B cell (primary cell): Measurements from ENCODE around the gene TRAF3. TPM values are rescaled to one million over a fixed set of nuclear protein-coding genes. Genes with fewer than 3 reads are reported as not detected.

Source experiments
- ATAC-seq: fragments of 200-7000 bp; cut with Tn5 transposase; one replicate; pipeline ENCODE4 v1.10.0; 2021; ENCODE audit warnings: low read depth, mild to moderate bottlenecking, moderate number of reproducible peaks, moderate library complexity
- CTCF ChIA-PET: fragments of 350-600 bp; sonication (Branson Sonifier 250); formaldehyde crosslinking; loops from one replicate; lab custom pipeline; 2021; ENCODE audit warnings: antibody characterized with exemption, inconsistent platforms; lab: Charles Lee
- POLR2A ChIA-PET: fragments of 350-600 bp; sonication (Branson Sonifier 250); formaldehyde crosslinking; loops from one replicate; lab custom pipeline; 2021; ENCODE audit warnings: antibody characterized with exemption; lab: Charles Lee
- DNase-seq: peaks from one replicate; pipeline ENCODE4 v3.0.0; 2013
- H2AFZ ChIP-seq: 2 replicates; pipeline ENCODE4 v1.6.1; 2012; ENCODE audit warnings: mild to moderate bottlenecking, low read depth, low read length; ENCODE audit not compliant: insufficient read depth, poor library complexity, severe bottlenecking
- H3K27ac ChIP-seq, 2 donors: 1 replicate in 1 of 2; 2 replicates in 1 of 2; pipeline ENCODE4 v1.5.1; 2012 to 2013; ENCODE audit warnings: low read length in 2 of 2, mild to moderate bottlenecking in 2 of 2, moderate library complexity in 1 of 2
- H3K27me3 ChIP-seq, 4 experiments: fragments of 200-600 bp in 1 of 4; sonication (generic) in 1 of 4; replicated peaks in 1 of 4; 1 replicate in 2 of 4; 2 replicates in 2 of 4; pipeline versions ENCODE4 v1.6.1 to v1.7.0; 2013 to 2016; ENCODE audit warnings: low read length in 3 of 4, mild to moderate bottlenecking in 2 of 4, mixed read lengths in 1 of 4, moderate library complexity in 1 of 4; ENCODE audit not compliant: insufficient read depth in 4 of 4, control insufficient read depth in 3 of 4; ENCODE audit errors: control extremely low read depth in 1 of 4
- H3K36me3 ChIP-seq, 2 experiments: replicated peaks in 1 of 2; 1 replicate in 1 of 2; 2 replicates in 1 of 2; pipeline versions ENCODE4 v1.6.1 to v1.7.1; 2013; ENCODE audit warnings: low read length in 1 of 2; ENCODE audit not compliant: insufficient read depth in 2 of 2, control insufficient read depth in 1 of 2; ENCODE audit errors: control extremely low read depth in 1 of 2, extremely low read depth in 1 of 2
- H3K4me1 ChIP-seq, 2 donors: fragments of 200-600 bp in 1 of 2; sonication (generic) in 1 of 2; 1 replicate in 1 of 2; 2 replicates in 1 of 2; pipeline versions ENCODE4 v1.5.1 to v1.6.1; 2013 to 2017; ENCODE audit warnings: low read length in 2 of 2; ENCODE audit not compliant: control insufficient read depth in 2 of 2, insufficient read depth in 2 of 2
- H3K4me2 ChIP-seq: replicated peaks from 2 replicates; pipeline ENCODE3; 2012; ENCODE audit warnings: mild to moderate bottlenecking, low read depth, low read length; ENCODE audit not compliant: poor library complexity, severe bottlenecking
- H3K4me3 ChIP-seq, 5 experiments: fragments of 200-600 bp in 1 of 5; sonication (generic) in 1 of 5; 1 replicate in 3 of 5; 2 replicates in 2 of 5; pipeline versions ENCODE4 v1.5.1 to v1.7.0; 2011 to 2016; ENCODE audit warnings: low read length in 4 of 5, mild to moderate bottlenecking in 4 of 5, low read depth in 2 of 5, control low read depth in 1 of 5, moderate library complexity in 1 of 5; ENCODE audit not compliant: insufficient read depth in 1 of 5; ENCODE audit errors: control extremely low read depth in 1 of 5, extremely low read depth in 1 of 5
- H3K79me2 ChIP-seq: fragments of 200-600 bp; sonication (generic); one replicate; pipeline ENCODE4 v1.6.0; 2016; ENCODE audit warnings: low read length; ENCODE audit not compliant: control insufficient read depth, insufficient read depth
- H3K9ac ChIP-seq: fragments of 200-600 bp; sonication (generic); 2 replicates; pipeline ENCODE4 v1.6.1; 2017; ENCODE audit warnings: mild to moderate bottlenecking, low read length, moderate library complexity
- H3K9me3 ChIP-seq, 3 donors: one replicate each; pipeline versions ENCODE4 v1.6.1 to v1.7.1; 2013; ENCODE audit warnings: low read length in 2 of 3; ENCODE audit not compliant: control insufficient read depth in 2 of 3, insufficient read depth in 1 of 3; ENCODE audit errors: control extremely low read depth in 1 of 3
- H4K20me1 ChIP-seq: 2 replicates; pipeline ENCODE4 v1.6.0; 2012; ENCODE audit warnings: mild to moderate bottlenecking, low read length; ENCODE audit not compliant: insufficient read depth, control insufficient read depth, poor library complexity, severe bottlenecking
- H3K27ac Mint-ChIP-seq: one replicate; pipeline ENCODE4 v1.8.0; 2021; ENCODE audit warnings: mixed read lengths
- H3K27me3 Mint-ChIP-seq: one replicate; pipeline ENCODE4 v1.8.0; 2021; ENCODE audit warnings: mixed read lengths
- H3K4me1 Mint-ChIP-seq: one replicate; pipeline ENCODE4 v1.8.0; 2021; ENCODE audit warnings: mixed read lengths
- H3K4me3 Mint-ChIP-seq: one replicate; pipeline ENCODE4 v1.8.0; 2021; ENCODE audit warnings: mixed read lengths
- H3K9me3 Mint-ChIP-seq: one replicate; pipeline ENCODE4 v1.8.0; 2022; ENCODE audit warnings: mixed read lengths; ENCODE audit not compliant: insufficient read depth
- EZH2 ChIP-seq: IDR thresholded peaks from 2 replicates; pipeline ENCODE4 v1.6.1; 2012; ENCODE audit warnings: borderline replicate concordance, low read depth, mild to moderate bottlenecking, moderate library complexity, low read length; ENCODE audit not compliant: insufficient read depth, poor library complexity, severe bottlenecking
- WGBS: methylation state at CpG from one replicate; pipeline ENCODE4 v1.1.5; 2013; ENCODE audit warnings: missing lambda C conversion rate; ENCODE audit not compliant: insufficient coverage; 5-methylcytosine and 5-hydroxymethylcytosine counted together
- intact Hi-C: fragments of 100-400 bp; cut with micrococcal nuclease; formaldehyde crosslinking; loops from one replicate; pipeline ENCODE4 v1.10.0; 2022
- polyA plus RNA-seq: library from polyadenylated mRNA; depleted of rRNA; stranded (reverse); fragments of >200 nt; gene quantifications from 2 replicates; pipeline ENCODE4 v1.2.3, GENCODE V29; 2012
- total RNA-seq, 2 donors: library from RNA; stranded (reverse); fragments of 120-200 nt in 1 of 2; gene quantifications; 1 replicate in 1 of 2; 2 replicates in 1 of 2; pipeline versions ENCODE4 v1.2.3 to v1.2.4, GENCODE V29; 2013 to 2022
- TF ChIP-seq, protein P1 (sequence below): fragments of 200-600 bp; IDR thresholded peaks from one replicate; pipeline ENCODE4 v1.8.0; 2022; ENCODE audit warnings: antibody characterized with exemption, mild to moderate bottlenecking

The TRAF3 gene
- total and polyA plus RNA-seq, 2 donors (not counting 1 experiment from before 2014, with no cell fraction given), result 42.8 to 89.8 TPM

GRCh38 chr14:102819176-102819628, 42.0 kb downstream of the TRAF3 start:
- Mint-ChIP-seq H3K9me3 (no peaks in the 10 kb centered on the region), H3K4me3 (peak overlapping the region; percentile 81), H3K4me1 (peaks cover 78% of the 10 kb centered on the region), H3K27ac (peak overlapping the region; percentile 91), H3K27me3 (no peaks in the 10 kb centered on the region)
- WGBS, result 61% methylated on average over 8 of the region's 9 CpGs
- ChIA-PET CTCF (interaction anchor here (0.6 to 1.7 kb wide), 4 partner anchors 21 to 124 kb away, joined by 3 to 6 read pairs (median 4); no protein-coding TSS in a partner anchor), POLR2A (interaction anchor here (0.6 to 1.5 kb wide), 4 partner anchors 10 to 82 kb away, joined by 3 to 8 read pairs (median 4); no protein-coding TSS in a partner anchor)
- TF ChIP-seq, protein P1, sequence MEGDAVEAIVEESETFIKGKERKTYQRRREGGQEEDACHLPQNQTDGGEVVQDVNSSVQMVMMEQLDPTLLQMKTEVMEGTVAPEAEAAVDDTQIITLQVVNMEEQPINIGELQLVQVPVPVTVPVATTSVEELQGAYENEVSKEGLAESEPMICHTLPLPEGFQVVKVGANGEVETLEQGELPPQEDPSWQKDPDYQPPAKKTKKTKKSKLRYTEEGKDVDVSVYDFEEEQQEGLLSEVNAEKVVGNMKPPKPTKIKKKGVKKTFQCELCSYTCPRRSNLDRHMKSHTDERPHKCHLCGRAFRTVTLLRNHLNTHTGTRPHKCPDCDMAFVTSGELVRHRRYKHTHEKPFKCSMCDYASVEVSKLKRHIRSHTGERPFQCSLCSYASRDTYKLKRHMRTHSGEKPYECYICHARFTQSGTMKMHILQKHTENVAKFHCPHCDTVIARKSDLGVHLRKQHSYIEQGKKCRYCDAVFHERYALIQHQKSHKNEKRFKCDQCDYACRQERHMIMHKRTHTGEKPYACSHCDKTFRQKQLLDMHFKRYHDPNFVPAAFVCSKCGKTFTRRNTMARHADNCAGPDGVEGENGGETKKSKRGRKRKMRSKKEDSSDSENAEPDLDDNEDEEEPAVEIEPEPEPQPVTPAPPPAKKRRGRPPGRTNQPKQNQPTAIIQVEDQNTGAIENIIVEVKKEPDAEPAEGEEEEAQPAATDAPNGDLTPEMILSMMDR, result no peak
- TF ChIP-seq EZH2, result no peak
- H2AFZ ChIP-seq, result no peak overlapping the region
- peak overlapping the region in 1 of 5 experiments; percentile 22 for H3K4me3 ChIP-seq
- ATAC-seq (peak; percentile 69), DNase-seq (peak; percentile 55)
- no peaks in the 10 kb centered on the region for H3K9me3 ChIP-seq
- peak overlapping the region; percentile 5 for H3K9ac ChIP-seq
- H3K4me2 ChIP-seq, result peak overlapping the region; percentile 50
- H3K36me3 ChIP-seq, result peaks cover 2 to 23% of the 10 kb centered on the region in 2 experiments
- no peaks in the 10 kb centered on the region for H3K27me3 ChIP-seq
- intact Hi-C loops, result loop anchor here (1.0 kb wide), 1 partner anchor 24 kb away; no protein-coding TSS in a partner anchor
- H3K79me2 ChIP-seq, result peaks cover 99% of the 10 kb centered on the region
- peaks cover 92% of the 10 kb centered on the region for H4K20me1 ChIP-seq
- peaks cover 39 to 51% of the 10 kb centered on the region in 2 donors for H3K4me1 ChIP-seq
- peak overlapping the region in 1 of 2 donors; percentile 32 for H3K27ac ChIP-seq

DNA sequence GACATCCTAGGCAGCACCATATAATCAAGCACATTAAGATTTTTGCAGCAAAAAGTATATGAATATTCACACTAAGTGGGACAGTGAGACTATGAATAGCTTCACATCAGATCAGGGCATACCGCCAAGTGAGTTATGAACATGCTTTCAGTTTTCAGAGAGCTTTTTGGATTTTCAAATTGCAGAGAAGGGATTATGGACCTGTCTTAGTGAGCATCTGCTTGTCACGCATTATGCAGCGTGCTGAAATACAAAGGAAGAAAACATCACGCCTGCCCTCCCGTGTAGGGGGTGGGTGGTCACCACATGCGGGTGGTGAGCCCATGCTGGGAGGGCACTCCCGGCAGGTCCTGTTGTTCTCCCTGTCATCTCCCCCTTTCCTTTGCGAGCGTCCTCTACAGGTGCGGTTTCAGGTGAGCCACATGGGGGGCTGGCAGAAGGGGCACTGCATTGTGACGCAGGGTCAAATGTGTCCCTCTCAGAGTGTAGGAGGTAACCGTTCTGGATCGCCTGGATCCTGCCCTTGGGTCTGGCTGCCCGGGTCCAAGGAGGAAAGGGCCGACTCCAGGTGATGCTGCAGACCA, 42.6 kb downstream of the TRAF3 start:
- Mint-ChIP-seq H3K4me1 (peaks cover 77% of the 10 kb centered on the region), H3K27ac (peak overlapping the region; percentile 91), H3K4me3 (peak overlapping the region; percentile 81), H3K27me3 (no peaks in the 10 kb centered on the region), H3K9me3 (no peaks in the 10 kb centered on the region)
- CTCF ChIA-PET, result interaction anchor here (1.0 to 1.7 kb wide), 2 partner anchors 45 to 125 kb away, joined by 4 to 5 read pairs; no protein-coding TSS in a partner anchor
- intact Hi-C loops, result loop anchor here (1.0 kb wide), 1 partner anchor 25 kb away; no protein-coding TSS in a partner anchor
- Histone ChIP-seq H3K27ac (peak overlapping the region in 1 of 2 donors; percentile 32), H3K4me1 (peaks cover 45 to 56% of the 10 kb centered on the region in 2 donors), H3K79me2 (peaks cover 99% of the 10 kb centered on the region), H4K20me1 (peaks cover 92% of the 10 kb centered on the region), H3K4me2 (peak overlapping the region; percentile 50), H3K9ac (peak overlapping the region; percentile 5), H3K4me3 (no peak overlapping the region), H3K27me3 (no peaks in the 10 kb centered on the region), H2AFZ (no peak overlapping the region), H3K36me3 (peaks cover 2 to 19% of the 10 kb centered on the region in 2 experiments), H3K9me3 (no peaks in the 10 kb centered on the region)
- POLR2A ChIA-PET, result interaction anchor here (0.6 to 1.5 kb wide), 3 partner anchors 11 to 81 kb away, joined by 3 to 8 read pairs (median 4); no protein-coding TSS in a partner anchor
- 92% methylated on average over 11 of the region's 15 CpGs for WGBS
- no peak for TF ChIP-seq EZH2
- TF ChIP-seq, protein P1, result no peak
- DNase-seq (no peak), ATAC-seq (no peak)
